Tibial artery (tissue), 4 donors: ENCODE data around the gene KIAA0753.

Source experiments
- DNase-seq, 2 donors: peaks; one replicate each; pipeline ENCODE4 v3.0.0-alpha.2; 2019
- H3K27ac ChIP-seq, 2 donors: fragments of 200-600 bp; sonication (generic) in 1 of 2; 1 replicate in 1 of 2; 2 replicates in 1 of 2; pipeline ENCODE4 v1.5.1; 2018 to 2019; ENCODE audit warnings: mild to moderate bottlenecking in 1 of 2
- H3K27me3 ChIP-seq, 2 donors: fragments of 200-600 bp; sonication (generic) in 1 of 2; one replicate each; pipeline versions ENCODE4 v1.5.1 to v1.6.0; 2016 to 2019
- H3K36me3 ChIP-seq, 3 donors: fragments of 200-600 bp; sonication (generic) in 2 of 3; one replicate each; pipeline ENCODE4 v1.5.1; 2016 to 2019; ENCODE audit warnings: mild to moderate bottlenecking in 2 of 3
- H3K4me1 ChIP-seq, 4 donors: fragments of 200-600 bp; sonication (generic) in 2 of 4; 1 replicate in 3 of 4; 2 replicates in 1 of 4; pipeline ENCODE4 v1.5.1; 2016 to 2019
- H3K4me3 ChIP-seq, 2 donors: fragments of 200-600 bp; sonication (generic) in 1 of 2; 1 replicate in 1 of 2; 2 replicates in 1 of 2; pipeline ENCODE4 v1.5.1; 2018 to 2019; ENCODE audit warnings: mild to moderate bottlenecking in 2 of 2
- H3K9me3 ChIP-seq, 3 donors: fragments of 200-600 bp; sonication (generic) in 1 of 3; one replicate each; pipeline ENCODE4 v1.5.1; 2016 to 2019
- intact Hi-C: fragments of 100-400 bp; cut with DNase I; formaldehyde crosslinking; loops from one replicate; pipeline ENCODE4 v1.15.0; 2023; ENCODE audit warnings: low total_unique reads
- TF ChIP-seq, protein P1 (sequence below), 2 experiments: fragments of 200-600 bp in 1 of 2; fragments of 450-650 bp in 1 of 2; IDR thresholded peaks; one replicate each; pipeline ENCODE4 v1.5.1; 2017 to 2019; ENCODE audit warnings: antibody characterized with exemption in 2 of 2, mild to moderate bottlenecking in 1 of 2, moderate library complexity in 1 of 2

Gene KIAA0753

DNA sequence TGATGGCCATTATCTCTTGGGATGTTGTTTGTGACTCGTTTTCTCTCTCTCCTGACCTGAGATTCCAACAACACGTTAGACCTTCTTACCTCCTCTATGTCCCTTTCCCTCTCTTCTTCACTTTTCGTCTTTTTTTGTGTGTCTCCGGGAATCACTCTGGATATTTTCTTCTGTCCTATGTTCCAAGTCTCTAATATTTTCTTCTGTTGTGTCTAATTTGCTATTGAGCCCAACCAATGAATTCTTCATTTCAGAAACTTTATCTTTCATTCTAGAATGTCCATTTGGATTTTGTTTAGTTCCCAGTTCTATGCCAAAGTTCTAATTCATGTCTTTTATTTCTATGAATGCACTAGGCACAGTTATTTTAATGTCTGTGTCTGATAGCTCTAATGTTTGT, 57.1 kb downstream of the KIAA0753 start:
- DNase-seq, result no peak
- peaks cover 61 to 80% (median 62%) of the 10 kb centered on the region in 3 donors for H3K36me3 ChIP-seq

DNA sequence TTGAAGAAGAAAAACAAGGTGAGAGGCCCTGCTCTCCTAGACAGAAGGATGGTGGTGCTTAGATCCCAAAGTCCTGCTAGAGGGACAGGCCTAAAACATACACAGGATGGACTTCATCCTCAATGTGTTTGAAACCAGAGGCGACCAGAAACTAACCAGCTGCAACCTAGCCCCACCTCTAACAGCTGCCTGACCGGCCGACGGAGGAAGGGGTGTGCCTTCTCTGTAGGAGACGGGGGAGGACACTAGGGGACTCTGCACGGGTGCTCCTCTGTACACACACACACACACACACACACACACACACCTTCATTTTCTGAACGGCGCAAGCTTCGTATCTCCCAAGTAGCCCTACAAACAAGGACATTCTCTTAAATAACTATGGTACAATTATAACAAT, 59.9 kb downstream of the KIAA0753 start:
- H3K4me1 ChIP-seq, result peaks cover 0 to 3% (median 1%) of the 10 kb centered on the region in 4 donors
- no peak overlapping the region for H3K27ac ChIP-seq
- no peaks in the 10 kb centered on the region for H3K27me3 ChIP-seq
- peaks cover 48 to 67% (median 49%) of the 10 kb centered on the region in 3 donors for H3K36me3 ChIP-seq
- H3K4me3 ChIP-seq, result no peak overlapping the region
- no peak for DNase-seq
- intact Hi-C loops, result no loop called here
- peaks cover 0 to 3% (median under 1%) of the 10 kb centered on the region in 3 donors for H3K9me3 ChIP-seq
- TF ChIP-seq, protein P1, sequence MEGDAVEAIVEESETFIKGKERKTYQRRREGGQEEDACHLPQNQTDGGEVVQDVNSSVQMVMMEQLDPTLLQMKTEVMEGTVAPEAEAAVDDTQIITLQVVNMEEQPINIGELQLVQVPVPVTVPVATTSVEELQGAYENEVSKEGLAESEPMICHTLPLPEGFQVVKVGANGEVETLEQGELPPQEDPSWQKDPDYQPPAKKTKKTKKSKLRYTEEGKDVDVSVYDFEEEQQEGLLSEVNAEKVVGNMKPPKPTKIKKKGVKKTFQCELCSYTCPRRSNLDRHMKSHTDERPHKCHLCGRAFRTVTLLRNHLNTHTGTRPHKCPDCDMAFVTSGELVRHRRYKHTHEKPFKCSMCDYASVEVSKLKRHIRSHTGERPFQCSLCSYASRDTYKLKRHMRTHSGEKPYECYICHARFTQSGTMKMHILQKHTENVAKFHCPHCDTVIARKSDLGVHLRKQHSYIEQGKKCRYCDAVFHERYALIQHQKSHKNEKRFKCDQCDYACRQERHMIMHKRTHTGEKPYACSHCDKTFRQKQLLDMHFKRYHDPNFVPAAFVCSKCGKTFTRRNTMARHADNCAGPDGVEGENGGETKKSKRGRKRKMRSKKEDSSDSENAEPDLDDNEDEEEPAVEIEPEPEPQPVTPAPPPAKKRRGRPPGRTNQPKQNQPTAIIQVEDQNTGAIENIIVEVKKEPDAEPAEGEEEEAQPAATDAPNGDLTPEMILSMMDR (IDR thresholded peaks at IDR 0.05), result no peak

More for the DNA sequence above, 57.1 kb downstream of the KIAA0753 start:
- H3K27ac ChIP-seq, result no peak overlapping the region
- H3K4me1 ChIP-seq, result no peaks in the 10 kb centered on the region
- no peaks in the 10 kb centered on the region for H3K27me3 ChIP-seq
- H3K4me3 ChIP-seq, result no peak overlapping the region
- intact Hi-C loops, result no loop called here
- H3K9me3 ChIP-seq, result peaks cover 0 to 6% (median 4%) of the 10 kb centered on the region in 3 donors
- TF ChIP-seq, protein P1 (IDR thresholded peaks at IDR 0.05), result no peak

DNA sequence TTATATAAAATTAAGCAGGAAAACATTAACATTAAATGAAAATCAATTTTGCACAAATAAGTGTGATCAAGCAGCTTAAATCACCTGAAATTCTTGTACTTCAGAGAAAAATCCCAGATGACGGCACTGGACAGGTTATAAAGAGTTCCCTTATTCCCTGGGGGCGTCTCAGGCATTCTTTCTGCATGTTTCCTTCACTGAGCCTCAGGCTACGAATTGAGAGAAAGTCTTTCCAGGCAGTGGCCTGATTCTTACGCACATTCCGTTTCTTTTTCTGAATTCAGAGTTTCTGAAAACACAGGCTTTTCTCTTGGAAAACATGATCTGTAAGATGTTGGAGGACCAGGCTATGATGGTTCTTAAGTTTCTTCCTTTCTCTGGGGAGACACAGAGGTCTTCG, 62.0 kb downstream of the KIAA0753 start:
- H3K36me3 ChIP-seq, result peaks cover 26 to 51% (median 28%) of the 10 kb centered on the region in 3 donors

DNA sequence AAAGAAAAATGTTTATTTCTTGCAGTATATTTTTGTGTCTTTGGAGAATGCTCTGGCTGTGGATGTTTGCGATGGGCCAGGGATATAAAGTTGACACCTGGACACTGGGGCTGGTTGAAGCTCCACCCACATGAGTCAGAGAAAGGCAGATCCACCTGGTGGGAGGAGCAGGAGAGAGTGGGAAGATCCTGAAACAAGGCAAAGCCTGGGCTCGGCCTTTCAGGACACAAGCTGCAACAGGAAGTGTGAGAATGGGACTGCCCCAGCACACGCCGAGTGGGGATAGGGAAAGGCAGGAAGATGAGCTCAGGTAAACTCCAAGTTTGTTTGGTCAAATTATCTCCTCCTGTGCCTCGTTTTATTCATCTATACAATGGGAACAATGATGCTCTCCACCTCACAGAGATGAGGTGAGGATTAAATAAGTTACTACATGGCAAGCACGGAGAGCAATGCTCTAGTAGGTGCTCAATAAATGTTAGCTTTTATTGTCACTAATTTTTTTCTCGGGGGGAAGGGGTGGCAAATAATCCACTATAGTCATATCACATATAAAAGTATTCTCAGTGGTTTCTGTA, 62.7 kb downstream of the KIAA0753 start:
- Histone ChIP-seq H3K4me3 (no peak overlapping the region), H3K9me3 (no peaks in the 10 kb centered on the region), H3K27ac (no peak overlapping the region), H3K27me3 (no peaks in the 10 kb centered on the region), H3K36me3 (peaks cover 23 to 48% (median 27%) of the 10 kb centered on the region in 3 donors), H3K4me1 (peaks cover 0 to 9% (median 7%) of the 10 kb centered on the region in 4 donors)
- TF ChIP-seq, protein P1 (IDR thresholded peaks at IDR 0.05), result no peak
- intact Hi-C loops, result no loop called here
- DNase-seq, result no peak

More for the DNA sequence above, 62.0 kb downstream of the KIAA0753 start:
- H3K4me1 ChIP-seq, result peaks cover 0 to 9% (median 7%) of the 10 kb centered on the region in 4 donors
- no peaks in the 10 kb centered on the region for H3K27me3 ChIP-seq
- intact Hi-C loops, result no loop called here
- TF ChIP-seq, protein P1 (IDR thresholded peaks at IDR 0.05), result no peak
- H3K4me3 ChIP-seq, result no peak overlapping the region
- no peak for DNase-seq
- no peaks in the 10 kb centered on the region for H3K9me3 ChIP-seq
- no peak overlapping the region for H3K27ac ChIP-seq

DNA sequence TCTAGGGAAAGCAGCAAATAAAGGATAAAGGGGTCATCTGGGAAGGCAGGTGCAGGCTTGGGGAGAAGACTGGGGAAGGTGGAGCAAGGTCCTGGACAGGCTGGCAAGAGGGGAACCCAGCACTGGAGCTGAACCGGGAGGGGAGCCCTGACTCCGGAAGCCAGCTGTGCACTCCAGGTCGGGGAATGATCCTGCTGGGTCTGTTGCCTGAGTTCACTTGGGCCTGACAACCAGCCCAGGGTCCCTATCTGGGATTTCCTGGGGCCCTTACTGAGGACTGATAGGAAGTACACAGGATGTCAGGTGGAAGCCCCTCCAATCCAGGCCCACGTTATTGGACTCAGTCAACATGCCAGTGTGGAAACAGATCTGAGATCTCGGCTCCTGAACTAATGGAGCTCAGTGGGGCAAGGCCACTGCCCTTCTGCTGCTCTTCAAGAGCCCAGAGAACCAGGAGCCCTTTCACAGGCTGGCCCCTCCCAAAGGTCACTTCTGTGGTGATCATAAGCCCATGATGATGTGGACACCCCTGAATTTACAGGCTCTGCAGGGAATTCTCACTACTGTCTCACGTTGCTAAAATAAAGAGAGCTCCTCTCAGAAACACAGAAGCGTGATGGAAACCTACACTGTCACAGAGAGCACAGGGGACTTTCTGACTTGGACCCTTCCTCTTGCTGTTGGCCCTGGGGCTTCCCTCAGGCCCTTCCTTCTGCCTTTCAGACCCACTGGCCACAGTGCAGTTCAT, 64.3 kb downstream of the KIAA0753 start:
- intact Hi-C loops, result no loop called here
- Histone ChIP-seq H3K27ac (no peak overlapping the region), H3K9me3 (no peaks in the 10 kb centered on the region), H3K36me3 (peaks cover 23 to 45% (median 27%) of the 10 kb centered on the region in 3 donors), H3K4me3 (no peak overlapping the region), H3K27me3 (no peaks in the 10 kb centered on the region), H3K4me1 (peaks cover 0 to 9% (median 7%) of the 10 kb centered on the region in 4 donors)
- no peak for DNase-seq
- TF ChIP-seq, protein P1 (IDR thresholded peaks at IDR 0.05), result no peak
